ENCODE results near the gene CRACDL. TPM values are rescaled to one million over a fixed set of nuclear protein-coding genes. Genes with fewer than 3 reads are reported as not detected.

CRACDL gene
- total RNA-seq, 1 donor, result not detected

- H3K36me3 ChIP-seq (ENCODE audit: insufficient read depth, low read length), result no peaks in the 10 kb centered on the region
- H3K9me3 ChIP-seq (ENCODE audit: low read depth, low read length), result no peaks in the 10 kb centered on the region
- peaks cover 37% of the 10 kb centered on the region for H3K27me3 ChIP-seq (ENCODE audit: insufficient read depth, low read length)
- TF ChIP-seq CTCF (IDR thresholded peaks at IDR 0.05; ENCODE audit: extremely low read depth, low read depth, low read length), result no peak
- no peak for DNase-seq (ENCODE audit: insufficient read length, low spot score, missing footprints)
- H3K4me2 ChIP-seq (ENCODE audit: insufficient read depth, low read length), result no peak overlapping the region
- no peaks in the 10 kb centered on the region for H3K79me2 ChIP-seq (ENCODE audit: insufficient read depth, low read length)
- no peaks in the 10 kb centered on the region for H3K4me1 ChIP-seq (ENCODE audit: insufficient read depth, low read length)
- no peak overlapping the region for H3K27ac ChIP-seq (ENCODE audit: low read depth, low read length)
- H2AFZ ChIP-seq (ENCODE audit: low read length), result no peak overlapping the region
- H3K4me3 ChIP-seq (ENCODE audit: insufficient read depth, low read length), result no peak overlapping the region
- no peaks in the 10 kb centered on the region for H4K20me1 ChIP-seq (ENCODE audit: insufficient read depth, low read length)
These were observed 110.2 kb downstream of the CRACDL start for GRCh38 chr2:98825858-98826257.

- H3K4me2 ChIP-seq (ENCODE audit: insufficient read depth, low read length), result no peak overlapping the region
- H3K27ac ChIP-seq (ENCODE audit: low read depth, low read length), result no peak overlapping the region
- no peak for DNase-seq (ENCODE audit: insufficient read length, low spot score, missing footprints)
- peaks cover 42% of the 10 kb centered on the region for H3K27me3 ChIP-seq (ENCODE audit: insufficient read depth, low read length)
- H3K36me3 ChIP-seq (ENCODE audit: insufficient read depth, low read length), result no peaks in the 10 kb centered on the region
- H3K79me2 ChIP-seq (ENCODE audit: insufficient read depth, low read length), result no peaks in the 10 kb centered on the region
- TF ChIP-seq CTCF (IDR thresholded peaks at IDR 0.05; ENCODE audit: extremely low read depth, low read depth, low read length), result no peak
- no peak overlapping the region for H2AFZ ChIP-seq (ENCODE audit: low read length)
- no peaks in the 10 kb centered on the region for H4K20me1 ChIP-seq (ENCODE audit: insufficient read depth, low read length)
- no peak overlapping the region for H3K4me3 ChIP-seq (ENCODE audit: insufficient read depth, low read length)
- H3K4me1 ChIP-seq (ENCODE audit: insufficient read depth, low read length), result no peaks in the 10 kb centered on the region
- H3K9me3 ChIP-seq (ENCODE audit: low read depth, low read length), result no peaks in the 10 kb centered on the region
These were observed 110.6 kb downstream of the CRACDL start for GRCh38 chr2:98825404-98825803.

GRCh38 chr2:98825020-98825350 is 111.0 kb downstream of the CRACDL start:
- H2AFZ ChIP-seq (ENCODE audit: low read length), result no peak overlapping the region

More at GRCh38 chr2:98825020-98825350, 111.0 kb downstream of the CRACDL start:
- Histone ChIP-seq H3K27me3 (ENCODE audit: insufficient read depth, low read length) (peaks cover 42% of the 10 kb centered on the region), H4K20me1 (ENCODE audit: insufficient read depth, low read length) (no peaks in the 10 kb centered on the region), H3K79me2 (ENCODE audit: insufficient read depth, low read length) (no peaks in the 10 kb centered on the region), H3K27ac (ENCODE audit: low read depth, low read length) (no peak overlapping the region), H3K9me3 (ENCODE audit: low read depth, low read length) (no peaks in the 10 kb centered on the region), H3K4me1 (ENCODE audit: insufficient read depth, low read length) (no peaks in the 10 kb centered on the region), H3K4me3 (ENCODE audit: insufficient read depth, low read length) (no peak overlapping the region), H3K4me2 (ENCODE audit: insufficient read depth, low read length) (no peak overlapping the region), H3K36me3 (ENCODE audit: insufficient read depth, low read length) (no peaks in the 10 kb centered on the region)
- DNase-seq (ENCODE audit: insufficient read length, low spot score, missing footprints), result no peak
- TF ChIP-seq CTCF (IDR thresholded peaks at IDR 0.05; ENCODE audit: extremely low read depth, low read depth, low read length), result no peak

Measured in osteoblast (primary cell).